HG02642 (cell line): ENCODE data around the gene CTNND2.

Experiments used
- ATAC-seq: cut with Tn5 transposase; IDR thresholded peaks from one replicate; pipeline ENCODE4 v1.9.1; 2021; ENCODE audit warnings: mild to moderate bottlenecking; ENCODE audit not compliant: unreplicated experiment, poor library complexity

Gene CTNND2

GRCh38 chr5:11785771-11786352 lies 118.4 kb downstream of the CTNND2 start:
- ATAC-seq = no peak

GRCh38 chr5:11780641-11781345 lies 123.5 kb downstream of the CTNND2 start:
- ATAC-seq = no peak

GRCh38 chr5:11777096-11777495 lies 127.2 kb downstream of the CTNND2 start:
- ATAC-seq = no peak

GRCh38 chr5:11770310-11770709 lies 133.9 kb downstream of the CTNND2 start:
- ATAC-seq = no peak

GRCh38 chr5:11760934-11761603 lies 143.2 kb downstream of the CTNND2 start:
- ATAC-seq = no peak

GRCh38 chr5:11758321-11758720 lies 145.9 kb downstream of the CTNND2 start:
- no peak for ATAC-seq

- no peak for ATAC-seq
These were observed 146.6 kb downstream of the CTNND2 start for GRCh38 chr5:11757661-11758060.

- no peak for ATAC-seq
These were observed 167.2 kb downstream of the CTNND2 start for GRCh38 chr5:11737010-11737409.

- ATAC-seq = no peak
These were observed 169.9 kb downstream of the CTNND2 start for GRCh38 chr5:11734369-11734768.

- no peak for ATAC-seq
These were observed 170.4 kb downstream of the CTNND2 start for GRCh38 chr5:11733840-11734192.

- no peak for ATAC-seq
These were observed 170.9 kb downstream of the CTNND2 start for GRCh38 chr5:11733185-11733839.

GRCh38 chr5:11724940-11725339 lies 179.3 kb downstream of the CTNND2 start:
- no peak for ATAC-seq

- ATAC-seq = peak; percentile 64
These were observed 184.3 kb downstream of the CTNND2 start for GRCh38 chr5:11719888-11720481.

- no peak for ATAC-seq
These were observed 188.6 kb downstream of the CTNND2 start for GRCh38 chr5:11715461-11716196.

GRCh38 chr5:11711932-11712331 lies 192.3 kb downstream of the CTNND2 start:
- ATAC-seq = no peak

- ATAC-seq = no peak
These were observed 195.2 kb downstream of the CTNND2 start for GRCh38 chr5:11709021-11709420.

GRCh38 chr5:11704916-11705315 lies 199.3 kb downstream of the CTNND2 start:
- no peak for ATAC-seq

GRCh38 chr5:11700391-11700790 lies 203.9 kb downstream of the CTNND2 start:
- ATAC-seq = no peak

GRCh38 chr5:11692636-11693035 lies 211.6 kb downstream of the CTNND2 start:
- ATAC-seq = no peak

- ATAC-seq = no peak
These were observed 216.7 kb downstream of the CTNND2 start for GRCh38 chr5:11687498-11687897.
